Erythroblast (primary cell): ENCODE results near the gene SLC5A1.
"Not testable (repeated sequence)": the region's sequence is repeated elsewhere in the genome, so short reads cannot be mapped to it uniquely, and the experiment has no call there.

Experiments used
- GATA1 ChIP-seq: IDR thresholded peaks from 2 replicates; pipeline ENCODE4 v1.6.1; 2011; ENCODE audit warnings: low read depth, mild to moderate bottlenecking, control low read depth, low read length, moderate library complexity
- POLR2A ChIP-seq: IDR thresholded peaks from 2 replicates; pipeline ENCODE4 v1.6.1; 2011; ENCODE audit warnings: mild to moderate bottlenecking, low read length

DNA sequence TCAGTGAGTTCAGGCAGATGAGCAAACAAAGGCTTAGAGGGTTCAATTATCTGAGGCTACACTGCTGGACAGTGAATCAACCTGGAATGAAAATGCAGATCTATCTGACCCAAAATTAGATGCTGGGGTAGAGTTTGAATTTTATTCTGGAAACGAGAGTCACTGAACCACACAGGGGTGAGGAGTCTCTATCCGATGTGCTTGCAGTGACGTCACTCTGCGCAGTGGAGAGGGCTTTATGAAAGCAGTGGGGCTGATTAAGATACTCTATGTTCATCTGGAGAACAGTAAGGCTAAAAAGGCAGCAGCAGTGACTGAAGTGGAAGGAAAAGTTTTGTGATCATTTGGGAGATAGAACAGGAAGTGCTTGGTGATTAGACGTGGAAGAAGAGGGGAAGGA, 117.3 kb downstream of the SLC5A1 start:
- TF ChIP-seq POLR2A, GATA1: not testable (repeated sequence)
